Ectodermal cell (in vitro differentiated cells): ENCODE results near the gene CLDN11. TPM values are rescaled to one million over a fixed set of nuclear protein-coding genes. Genes with fewer than 3 reads are reported as not detected.
A peak's percentile ranks its signal among the peaks of the same experiment; 100 is the strongest.

Experiments
- H3K27ac ChIP-seq: 2 replicates; pipeline ENCODE4 v1.7.0; 2013; ENCODE audit warnings: mild to moderate bottlenecking, low read depth, low read length; ENCODE audit not compliant: insufficient read depth, poor library complexity, severe bottlenecking
- H3K27me3 ChIP-seq: 2 replicates; pipeline ENCODE4 v1.7.0; 2013; ENCODE audit warnings: mild to moderate bottlenecking, low read length; ENCODE audit not compliant: insufficient read depth, control insufficient read depth, poor library complexity, severe bottlenecking
- H3K36me3 ChIP-seq: one replicate; pipeline ENCODE4 v1.7.0; 2013; ENCODE audit warnings: low read length; ENCODE audit not compliant: control insufficient read depth, insufficient read depth
- H3K4me1 ChIP-seq: one replicate; pipeline ENCODE4 v1.7.0; 2013; ENCODE audit warnings: low read length; ENCODE audit not compliant: control insufficient read depth, insufficient read depth
- H3K4me3 ChIP-seq: 2 replicates; pipeline ENCODE4 v1.7.0; 2013; ENCODE audit warnings: low read depth, low read length, control low read depth; ENCODE audit not compliant: insufficient read depth
- H3K9me3 ChIP-seq: 2 replicates; pipeline ENCODE4 v1.7.0; 2013; ENCODE audit warnings: mild to moderate bottlenecking, low read length, moderate library complexity; ENCODE audit not compliant: control insufficient read depth
- WGBS, 2 experiments: methylation state at CpG; one replicate each; pipeline ENCODE4 v1.1.7; 2013; ENCODE audit warnings: missing lambda C conversion rate in 2 of 2; 5-methylcytosine and 5-hydroxymethylcytosine counted together
- polyA plus RNA-seq, 4 experiments: library from polyadenylated mRNA; stranded (reverse); fragments of 50-300 nt; gene quantifications; one replicate each; pipeline ENCODE4 v1.2.3, GENCODE V29; 2013

The CLDN11 gene
- polyA plus RNA-seq (2013, experiment 1 of 4): 1.1 TPM
- polyA plus RNA-seq (2013, experiment 2 of 4): 1.4 TPM
- polyA plus RNA-seq (2013, experiment 3 of 4): 3.3 TPM
- polyA plus RNA-seq (2013, experiment 4 of 4): 2.1 TPM

- H3K9me3 ChIP-seq: no peaks in the 10 kb centered on the region
- H3K4me1 ChIP-seq: peaks cover 3% of the 10 kb centered on the region
- H3K36me3 ChIP-seq: no peaks in the 10 kb centered on the region
- no peak within 1 kb of the TSS for H3K27ac ChIP-seq
- H3K4me3 ChIP-seq: peak within 1 kb of the TSS; percentile 34
- H3K27me3 ChIP-seq: peaks cover 59% of the 10 kb centered on the region
- 13 to 15% methylated on average over 79 of the region's 79 CpGs for WGBS, 2 experiments
These were observed at the start of gene CLDN11 for GRCh38 chr3:170418422-170419398. TSS of gene CLDN11 (plus strand) at chr3:170418868. CDS start at chr3:170419067, 199 bp downstream.

DNA sequence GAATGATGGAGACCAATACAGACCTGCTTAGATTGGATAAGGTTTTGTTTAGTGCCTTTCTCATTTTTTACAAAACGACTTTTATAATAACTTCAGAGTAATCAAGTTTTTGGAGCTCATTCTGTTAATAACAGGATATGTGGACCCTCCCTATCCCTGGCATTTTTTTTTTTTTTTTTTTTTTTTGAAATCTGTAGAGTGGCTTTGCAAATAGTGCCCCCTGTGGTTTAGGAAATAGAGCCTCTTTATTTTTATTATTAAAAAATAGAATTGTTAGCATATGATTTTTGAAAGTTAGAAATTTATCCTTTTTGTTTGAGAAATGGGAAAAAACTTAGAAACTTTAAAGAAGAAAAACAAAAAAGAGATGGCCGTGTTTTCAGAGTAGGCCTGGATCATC lies 49.7 kb upstream of the CLDN11 start:
- Histone ChIP-seq H3K36me3 (no peaks in the 10 kb centered on the region), H3K9me3 (no peaks in the 10 kb centered on the region), H3K4me1 (no peaks in the 10 kb centered on the region), H3K4me3 (no peak overlapping the region), H3K27me3 (no peaks in the 10 kb centered on the region), H3K27ac (no peak overlapping the region)
- WGBS, 2 experiments: 98 to 99% methylated on average over 1 to 2 of the region's 2 CpGs

- H3K36me3 ChIP-seq: no peaks in the 10 kb centered on the region
- no peaks in the 10 kb centered on the region for H3K9me3 ChIP-seq
- no peaks in the 10 kb centered on the region for H3K4me1 ChIP-seq
- 88 to 96% methylated on average over 2 of the region's 2 CpGs for WGBS, 2 experiments
- H3K27me3 ChIP-seq: no peaks in the 10 kb centered on the region
- H3K4me3 ChIP-seq: no peak overlapping the region
- H3K27ac ChIP-seq: no peak overlapping the region
These were observed 46.3 kb upstream of the CLDN11 start for GRCh38 chr3:170372190-170372879.

GRCh38 chr3:170383567-170383966 lies 35.1 kb upstream of the CLDN11 start:
- WGBS, 2 experiments: 80 to 96% methylated on average over 1 of the region's 1 CpG
- Histone ChIP-seq H3K9me3 (no peaks in the 10 kb centered on the region), H3K4me3 (no peak overlapping the region), H3K27ac (no peak overlapping the region), H3K4me1 (no peaks in the 10 kb centered on the region), H3K36me3 (no peaks in the 10 kb centered on the region), H3K27me3 (no peaks in the 10 kb centered on the region)

- Histone ChIP-seq H3K27me3 (no peaks in the 10 kb centered on the region), H3K4me1 (no peaks in the 10 kb centered on the region), H3K4me3 (no peak overlapping the region), H3K36me3 (no peaks in the 10 kb centered on the region), H3K9me3 (no peaks in the 10 kb centered on the region), H3K27ac (no peak overlapping the region)
- 90 to 92% methylated on average over 3 of the region's 3 CpGs for WGBS, 2 experiments
These were observed 32.2 kb upstream of the CLDN11 start for GRCh38 chr3:170386468-170386867.

- Histone ChIP-seq H3K36me3 (no peaks in the 10 kb centered on the region), H3K27me3 (no peaks in the 10 kb centered on the region), H3K27ac (no peak overlapping the region), H3K4me1 (no peaks in the 10 kb centered on the region), H3K4me3 (no peak overlapping the region), H3K9me3 (no peaks in the 10 kb centered on the region)
These were observed 30.7 kb upstream of the CLDN11 start for GRCh38 chr3:170387950-170388349.

DNA sequence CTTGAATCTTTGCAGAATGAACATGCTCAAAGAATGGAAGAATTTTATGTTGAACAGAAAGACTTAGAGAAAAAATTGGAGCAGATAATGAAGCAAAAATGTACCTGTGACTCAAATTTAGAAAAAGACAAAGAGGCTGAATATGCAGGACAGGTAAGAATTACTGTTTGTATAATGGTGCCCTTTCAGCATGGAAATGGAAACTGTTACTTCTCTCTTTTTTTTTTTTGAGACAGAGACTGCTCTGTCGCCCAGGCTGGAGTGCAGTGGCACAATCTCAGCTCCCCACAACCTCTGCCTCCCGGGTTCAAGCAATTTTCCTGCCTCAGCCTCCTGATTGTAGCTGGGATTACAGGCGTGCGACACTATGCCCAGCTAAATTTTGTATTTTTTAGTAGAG lies 27.6 kb upstream of the CLDN11 start:
- Histone ChIP-seq H3K4me3 (no peak overlapping the region), H3K27ac (no peak overlapping the region), H3K9me3 (no peaks in the 10 kb centered on the region), H3K4me1 (no peaks in the 10 kb centered on the region), H3K36me3 (no peaks in the 10 kb centered on the region), H3K27me3 (no peaks in the 10 kb centered on the region)
- 88 to 92% methylated on average over 4 of the region's 4 CpGs for WGBS, 2 experiments

GRCh38 chr3:170397685-170398084 lies 21.0 kb upstream of the CLDN11 start:
- 96 to 98% methylated on average over 6 of the region's 6 CpGs for WGBS, 2 experiments
- no peak overlapping the region for H3K4me3 ChIP-seq
- H3K27ac ChIP-seq: no peak overlapping the region
- no peaks in the 10 kb centered on the region for H3K4me1 ChIP-seq
- H3K27me3 ChIP-seq: no peaks in the 10 kb centered on the region
- H3K9me3 ChIP-seq: no peaks in the 10 kb centered on the region
- H3K36me3 ChIP-seq: no peaks in the 10 kb centered on the region

GRCh38 chr3:170405101-170405500 lies 13.6 kb upstream of the CLDN11 start:
- Histone ChIP-seq H3K9me3 (no peaks in the 10 kb centered on the region), H3K4me1 (no peaks in the 10 kb centered on the region), H3K4me3 (no peak overlapping the region), H3K27me3 (no peaks in the 10 kb centered on the region), H3K36me3 (no peaks in the 10 kb centered on the region), H3K27ac (no peak overlapping the region)

- no peak overlapping the region for H3K4me3 ChIP-seq
- H3K4me1 ChIP-seq: no peaks in the 10 kb centered on the region
- no peaks in the 10 kb centered on the region for H3K27me3 ChIP-seq
- 81 to 86% methylated on average over 3 of the region's 4 CpGs for WGBS, 2 experiments
- no peaks in the 10 kb centered on the region for H3K9me3 ChIP-seq
- H3K27ac ChIP-seq: no peak overlapping the region
- H3K36me3 ChIP-seq: no peaks in the 10 kb centered on the region
These were observed 8.1 kb upstream of the CLDN11 start for GRCh38 chr3:170410428-170411029.
